Hepatocyte (in vitro differentiated cells): ENCODE data around the gene OSGIN1.

Experiments used
- CTCF ChIP-seq: fragments of 200-600 bp; sonication (generic); IDR thresholded peaks from 2 replicates; pipeline ENCODE4 v1.5.1; 2016; ENCODE audit warnings: antibody characterized with exemption, mild to moderate bottlenecking; ENCODE audit not compliant: poor library complexity
- EZH2 ChIP-seq: fragments of 200-600 bp; sonication (generic); IDR thresholded peaks from 2 replicates; pipeline ENCODE4 v1.6.1; 2016; ENCODE audit warnings: antibody characterized with exemption, mild to moderate bottlenecking, borderline replicate concordance
- EZH2phosphoT487 ChIP-seq: fragments of 200-600 bp; sonication (generic); IDR thresholded peaks from one replicate; pipeline ENCODE4 v1.6.1; 2018; ENCODE audit warnings: antibody characterized with exemption, mild to moderate bottlenecking, low read depth, moderate library complexity; ENCODE audit not compliant: unreplicated experiment, severe bottlenecking

DNA sequence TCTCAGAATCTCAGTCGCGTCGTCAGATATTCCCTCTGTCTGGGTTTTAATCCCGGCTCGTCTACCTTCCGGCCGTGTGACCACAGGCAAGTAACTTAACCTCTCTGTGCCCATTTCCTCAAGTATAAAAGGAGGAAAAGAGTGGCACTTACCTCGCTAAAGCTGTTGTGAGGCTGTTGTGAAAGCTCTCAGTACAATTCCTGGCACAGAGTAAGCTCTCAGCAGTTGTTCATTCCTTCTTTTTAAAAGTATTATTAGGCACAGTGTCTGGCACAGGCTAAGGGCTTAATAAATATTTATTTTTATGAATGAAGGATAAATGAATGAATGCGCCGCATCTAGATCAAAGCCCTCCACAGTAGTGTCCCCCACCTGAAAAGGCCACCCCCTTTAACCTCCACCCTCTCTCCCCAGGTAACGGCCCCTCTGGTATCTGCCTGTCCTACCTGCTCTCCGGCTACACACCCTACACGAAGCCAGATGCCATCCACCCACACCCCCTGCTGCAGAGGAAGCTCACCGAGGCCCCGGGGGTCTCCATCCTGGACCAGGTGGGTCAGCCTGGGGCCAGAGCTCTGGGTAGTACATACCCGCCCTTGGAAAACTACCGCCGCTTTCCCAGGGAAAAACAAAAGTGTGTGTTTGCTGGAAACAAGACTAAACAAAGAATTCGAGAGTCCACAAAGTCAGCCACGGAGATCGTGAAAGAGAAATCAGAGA is 6.0 kb downstream of the OSGIN1 start:
- TF ChIP-seq CTCF = no peak
- no peak for TF ChIP-seq EZH2phosphoT487
- no peak for TF ChIP-seq EZH2
